ENCODE results near the gene LMTK3.

Gene LMTK3

GRCh38 chr19:48443256-48443655 lies 68.4 kb downstream of the LMTK3 start:
- no peak overlapping the region for H3K27ac ChIP-seq
- peak overlapping the region in 2 of 7 experiments; percentile 85 to 99 for H3K4me3 ChIP-seq

- Histone ChIP-seq H3K27ac (no peak overlapping the region), H3K4me3 (no peak overlapping the region)
Measured at GRCh38 chr19:48442116-48443035, 69.3 kb downstream of the LMTK3 start.

- Histone ChIP-seq H3K27ac (no peak overlapping the region), H3K4me3 (no peak overlapping the region)
Measured at GRCh38 chr19:48441360-48442050, 70.1 kb downstream of the LMTK3 start.

- no peak overlapping the region for H3K4me3 ChIP-seq
- H3K27ac ChIP-seq = no peak overlapping the region
Measured at GRCh38 chr19:48436586-48436985, 75.0 kb downstream of the LMTK3 start.

Data from skin epidermis (tissue), 12 donors.